Cardiac muscle cell (in vitro differentiated cells and primary cell): ENCODE results near the gene MS4A8. TPM values are rescaled to one million over a fixed set of nuclear protein-coding genes. Genes with fewer than 3 reads are reported as not detected.
"Not testable (repeated sequence)": the region's sequence is repeated elsewhere in the genome, so short reads cannot be mapped to it uniquely, and the experiment has no call there.

ENCODE experiments used
- DNase-seq, 2 donors: peaks; one replicate each; pipeline versions ENCODE4 v3.0.0 to v3.0.0-alpha.2; 2010 to 2017; ENCODE audit warnings: low read depth in 1 of 2, low spot score in 1 of 2
- H3K27ac ChIP-seq: fragments of 200-600 bp; sonication (generic); 2 replicates; pipeline ENCODE4 v1.5.1; 2016
- H3K27me3 ChIP-seq: fragments of 200-600 bp; sonication (generic); 2 replicates; pipeline ENCODE4 v1.6.0; 2016; ENCODE audit warnings: control low read depth
- H3K36me3 ChIP-seq: fragments of 200-600 bp; sonication (generic); 2 replicates; pipeline ENCODE4 v1.5.1; 2016; ENCODE audit warnings: control low read depth
- H3K4me1 ChIP-seq: fragments of 200-600 bp; sonication (generic); 2 replicates; pipeline ENCODE4 v1.8.1; 2017; ENCODE audit warnings: low read depth, mild to moderate bottlenecking, mixed run types
- H3K4me3 ChIP-seq: fragments of 200-600 bp; sonication (generic); 2 replicates; pipeline ENCODE4 v1.5.1; 2016; ENCODE audit warnings: mild to moderate bottlenecking
- H3K9me3 ChIP-seq: fragments of 200-600 bp; sonication (generic); 2 replicates; pipeline ENCODE4 v1.5.1; 2017; ENCODE audit warnings: low read depth, mild to moderate bottlenecking, control low read depth
- polyA plus RNA-seq: library from polyadenylated mRNA; unstranded; fragments of >200 nt; fragmentation: Nextera tagmentation; extraction: Ambion mirVana; gene quantifications from 2 replicates; pipeline ENCODE4 v1.2.1, GENCODE V29; 2016
- total RNA-seq: library from RNA; depleted of rRNA; stranded (reverse); fragments of >200 nt; gene quantifications from 2 replicates; pipeline ENCODE4 v1.2.3, GENCODE V29; 2016
- TF ChIP-seq, protein P1 (sequence below): IDR thresholded peaks from 2 replicates; pipeline ENCODE4 v1.5.1; 2012; ENCODE audit warnings: low read depth, mild to moderate bottlenecking, low read length

Gene MS4A8
- total and polyA plus RNA-seq, 2 experiments from 2014 or later = not detected

DNA sequence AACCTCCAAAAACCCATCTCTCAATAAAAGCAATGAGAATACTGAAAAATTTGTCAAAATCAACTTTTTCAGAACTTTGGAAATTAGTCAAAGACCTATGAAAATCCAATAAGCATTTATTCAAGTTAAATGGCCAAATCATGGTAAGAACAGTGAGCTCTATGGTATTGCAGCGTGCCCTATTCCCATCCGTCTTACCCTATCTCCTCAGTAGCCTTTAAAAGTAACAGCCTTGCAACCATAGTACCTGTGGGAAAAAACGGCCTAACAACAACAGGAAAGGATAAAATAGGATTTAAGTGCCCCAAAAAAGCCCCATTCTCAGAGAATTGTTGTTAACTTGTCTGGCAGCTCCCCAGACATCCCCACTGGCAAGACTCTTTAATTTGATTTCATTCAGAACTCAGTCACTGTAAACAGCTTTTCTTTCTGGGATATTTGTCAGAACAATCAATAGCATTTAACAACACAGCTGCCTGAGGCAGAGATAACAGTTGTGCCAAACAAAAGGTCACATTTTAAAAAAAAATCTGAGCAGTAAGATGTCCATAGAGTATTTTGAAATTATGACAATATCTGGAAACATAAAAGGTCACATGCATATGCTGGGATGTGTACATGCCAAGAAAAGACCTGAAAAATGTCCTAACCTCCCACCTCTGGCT, 18.8 kb upstream of the MS4A8 start:
- TF ChIP-seq, protein P1, sequence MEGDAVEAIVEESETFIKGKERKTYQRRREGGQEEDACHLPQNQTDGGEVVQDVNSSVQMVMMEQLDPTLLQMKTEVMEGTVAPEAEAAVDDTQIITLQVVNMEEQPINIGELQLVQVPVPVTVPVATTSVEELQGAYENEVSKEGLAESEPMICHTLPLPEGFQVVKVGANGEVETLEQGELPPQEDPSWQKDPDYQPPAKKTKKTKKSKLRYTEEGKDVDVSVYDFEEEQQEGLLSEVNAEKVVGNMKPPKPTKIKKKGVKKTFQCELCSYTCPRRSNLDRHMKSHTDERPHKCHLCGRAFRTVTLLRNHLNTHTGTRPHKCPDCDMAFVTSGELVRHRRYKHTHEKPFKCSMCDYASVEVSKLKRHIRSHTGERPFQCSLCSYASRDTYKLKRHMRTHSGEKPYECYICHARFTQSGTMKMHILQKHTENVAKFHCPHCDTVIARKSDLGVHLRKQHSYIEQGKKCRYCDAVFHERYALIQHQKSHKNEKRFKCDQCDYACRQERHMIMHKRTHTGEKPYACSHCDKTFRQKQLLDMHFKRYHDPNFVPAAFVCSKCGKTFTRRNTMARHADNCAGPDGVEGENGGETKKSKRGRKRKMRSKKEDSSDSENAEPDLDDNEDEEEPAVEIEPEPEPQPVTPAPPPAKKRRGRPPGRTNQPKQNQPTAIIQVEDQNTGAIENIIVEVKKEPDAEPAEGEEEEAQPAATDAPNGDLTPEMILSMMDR = no peak
- H3K27ac ChIP-seq = no peak overlapping the region
- H3K36me3 ChIP-seq = no peaks in the 10 kb centered on the region
- DNase-seq = no peak
- H3K27me3 ChIP-seq = no peaks in the 10 kb centered on the region
- H3K4me1 ChIP-seq = no peaks in the 10 kb centered on the region
- no peak overlapping the region for H3K4me3 ChIP-seq
- no peaks in the 10 kb centered on the region for H3K9me3 ChIP-seq

DNA sequence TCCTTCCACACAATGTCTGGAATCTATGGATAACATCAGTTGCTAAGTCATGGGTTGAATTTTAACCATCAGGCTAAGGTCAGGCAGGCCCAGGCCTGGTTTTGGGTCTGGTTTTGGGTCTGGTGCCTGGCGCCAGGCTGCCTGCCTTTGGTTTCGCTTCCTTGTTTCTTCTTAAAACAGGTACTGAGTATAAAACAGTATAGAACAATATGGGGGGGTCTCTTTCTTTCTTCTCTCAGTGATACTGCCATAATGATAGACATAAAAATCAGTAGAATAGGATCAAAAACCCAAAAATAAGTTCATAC, 14.9 kb upstream of the MS4A8 start:
- not testable (repeated sequence) for H3K27ac ChIP-seq, H3K4me3 ChIP-seq, H3K9me3 ChIP-seq

DNA sequence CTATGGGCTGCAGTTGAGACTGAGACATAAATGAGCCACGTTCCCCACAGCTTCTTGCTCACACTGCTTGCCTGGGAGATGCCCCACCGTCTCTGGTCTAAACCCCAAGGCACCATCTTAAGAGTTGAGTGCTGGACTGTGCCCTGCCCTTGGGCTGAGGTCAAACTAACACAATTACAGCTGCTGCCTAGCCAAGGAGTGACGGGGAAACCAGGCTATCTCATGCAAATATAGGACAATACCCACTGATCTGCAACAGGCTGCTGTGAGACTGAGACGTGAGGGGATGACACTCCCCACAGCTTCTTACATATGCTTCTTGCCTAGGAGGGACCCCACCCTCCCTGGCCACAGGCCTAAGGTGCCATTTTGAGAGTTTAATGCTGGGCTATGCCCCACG, 7.8 kb upstream of the MS4A8 start:
- Histone ChIP-seq H3K27ac (no peak overlapping the region), H3K27me3 (no peaks in the 10 kb centered on the region), H3K9me3 (no peaks in the 10 kb centered on the region), H3K4me3 (no peak overlapping the region), H3K4me1 (no peaks in the 10 kb centered on the region), H3K36me3 (no peaks in the 10 kb centered on the region)
- DNase-seq = no peak
- TF ChIP-seq, protein P1 = no peak

More for the DNA sequence above, 14.9 kb upstream of the MS4A8 start:
- DNase-seq, H3K27me3 ChIP-seq, H3K4me1 ChIP-seq, H3K36me3 ChIP-seq: not testable (repeated sequence)

DNA sequence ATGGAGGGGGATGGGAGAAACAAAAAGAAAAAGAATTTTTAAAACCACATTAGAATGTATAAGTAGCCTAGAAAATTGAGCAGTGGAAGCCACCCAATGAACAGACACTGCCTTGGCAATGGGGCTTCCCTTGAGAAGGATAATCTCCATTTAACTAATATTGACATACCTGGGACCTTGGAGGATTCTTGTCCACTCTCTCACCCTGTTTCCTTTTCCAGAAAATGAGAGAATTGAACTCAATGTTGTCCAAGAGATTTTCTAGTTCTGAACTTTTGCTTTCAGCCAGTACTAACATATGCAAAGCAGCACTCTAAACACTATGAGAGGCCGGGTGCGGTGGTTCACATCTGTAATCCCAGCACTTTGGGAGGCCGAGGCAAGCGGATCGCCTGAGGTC, 524 bp downstream of the MS4A8 start:
- TF ChIP-seq, protein P1 = no peak
- Histone ChIP-seq H3K4me3 (no peak overlapping the region), H3K27ac (no peak overlapping the region), H3K36me3 (no peaks in the 10 kb centered on the region), H3K27me3 (peaks cover 4% of the 10 kb centered on the region), H3K9me3 (no peaks in the 10 kb centered on the region), H3K4me1 (no peaks in the 10 kb centered on the region)
- no peak for DNase-seq

DNA sequence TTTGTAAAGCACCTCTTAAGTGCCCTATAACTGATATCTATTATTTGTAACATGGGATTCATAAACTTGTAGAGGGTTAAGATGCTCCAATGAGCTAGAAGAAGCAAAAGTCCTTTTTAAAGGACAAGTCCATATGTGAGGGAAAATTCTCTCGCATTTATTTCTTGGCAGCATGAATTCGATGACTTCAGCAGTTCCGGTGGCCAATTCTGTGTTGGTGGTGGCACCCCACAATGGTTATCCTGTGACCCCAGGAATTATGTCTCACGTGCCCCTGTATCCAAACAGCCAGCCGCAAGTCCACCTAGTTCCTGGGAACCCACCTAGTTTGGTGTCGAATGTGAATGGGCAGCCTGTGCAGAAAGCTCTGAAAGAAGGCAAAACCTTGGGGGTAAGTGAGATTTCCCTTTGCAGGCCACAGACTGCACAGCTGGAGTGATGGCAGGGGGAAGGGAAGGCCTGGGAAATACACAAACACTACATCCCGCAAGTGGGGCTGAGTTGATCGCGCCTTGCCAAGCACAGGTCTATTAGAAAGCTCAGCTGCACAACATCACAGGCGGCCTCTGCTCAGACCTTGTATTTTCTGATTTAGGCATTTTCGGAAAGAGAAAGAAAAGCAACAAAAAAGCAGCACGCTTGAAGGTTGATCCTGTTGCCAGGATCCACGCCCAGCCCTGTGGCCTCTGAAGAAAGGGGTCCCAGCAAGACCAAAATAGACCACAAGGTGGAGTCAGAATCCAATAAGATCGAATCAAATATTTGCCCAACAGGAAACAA, 1.5 kb downstream of the MS4A8 start:
- H3K36me3 ChIP-seq = no peaks in the 10 kb centered on the region
- H3K4me1 ChIP-seq = no peaks in the 10 kb centered on the region
- DNase-seq = peak; percentile 7 to 41
- no peak overlapping the region for H3K4me3 ChIP-seq
- H3K27ac ChIP-seq = no peak overlapping the region
- H3K27me3 ChIP-seq = peaks cover 4% of the 10 kb centered on the region
- TF ChIP-seq, protein P1 = peak; percentile 28
- H3K9me3 ChIP-seq = no peaks in the 10 kb centered on the region

DNA sequence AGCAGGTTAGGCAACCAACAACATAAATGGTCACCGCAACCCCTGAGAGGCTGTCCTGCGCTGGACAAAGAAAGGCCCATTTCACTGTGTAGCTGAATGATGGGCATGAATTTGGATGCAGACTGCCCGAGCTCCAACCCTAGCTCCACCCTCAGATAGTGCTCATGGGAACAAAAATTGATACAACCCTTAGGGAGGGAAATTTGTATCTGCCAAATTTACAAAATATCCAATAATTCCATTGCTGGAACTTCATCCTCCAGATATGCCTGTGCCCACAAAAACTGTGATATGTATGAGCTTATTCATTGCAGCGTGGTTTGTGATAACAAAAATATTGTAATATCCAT, 2.0 kb downstream of the MS4A8 start:
- Histone ChIP-seq H3K9me3 (no peaks in the 10 kb centered on the region), H3K4me3 (no peak overlapping the region), H3K36me3 (no peaks in the 10 kb centered on the region), H3K27ac (no peak overlapping the region), H3K27me3 (peaks cover 4% of the 10 kb centered on the region), H3K4me1 (no peaks in the 10 kb centered on the region)
- TF ChIP-seq, protein P1 = no peak
- no peak for DNase-seq
